OCI-LY1 (cell line): ENCODE data around the gene MYCBP2.

Source experiments
- H2AFZ ChIP-seq: fragments of 200-600 bp; sonication (generic), shearing (Covaris generic); 2 replicates; pipeline ENCODE4 v1.6.0; 2014; ENCODE audit warnings: antibody characterized with exemption, mild to moderate bottlenecking, low read length
- H3F3A ChIP-seq: fragments of 200-600 bp; sonication (generic), shearing (Covaris generic); 2 replicates; pipeline ENCODE4 v1.6.0; 2014; ENCODE audit warnings: mild to moderate bottlenecking, antibody characterized with exemption, low read length, moderate library complexity; ENCODE audit not compliant: insufficient read depth
- H3K27ac ChIP-seq: fragments of 200-600 bp; sonication (generic); 2 replicates; pipeline ENCODE4 v1.5.1; 2014; ENCODE audit warnings: low read length, mixed run types, mild to moderate bottlenecking, low read depth; ENCODE audit not compliant: poor library complexity, severe bottlenecking
- H3K27me3 ChIP-seq: fragments of 200-600 bp; sonication (generic); 2 replicates; pipeline ENCODE4 v1.6.0; 2014; ENCODE audit warnings: antibody characterized with exemption, mild to moderate bottlenecking, low read length, moderate library complexity; ENCODE audit not compliant: insufficient read depth
- H3K36me3 ChIP-seq: fragments of 200-600 bp; sonication (generic); 2 replicates; pipeline ENCODE4 v1.6.1; 2014; ENCODE audit warnings: mild to moderate bottlenecking, antibody characterized with exemption, low read length, moderate library complexity, mixed read lengths; ENCODE audit not compliant: insufficient read depth
- H3K4me1 ChIP-seq: fragments of 200-600 bp; sonication (generic); 2 replicates; pipeline ENCODE4 v1.5.1; 2014; ENCODE audit warnings: mild to moderate bottlenecking, low read length, moderate library complexity; ENCODE audit not compliant: insufficient read depth, severe bottlenecking
- H3K4me2 ChIP-seq: fragments of 200-600 bp; sonication (generic), shearing (Covaris generic); 2 replicates; pipeline ENCODE4 v1.6.1; 2014; ENCODE audit warnings: low read length
- H3K4me3 ChIP-seq: fragments of 200-600 bp; sonication (generic); 2 replicates; pipeline ENCODE4 v1.5.1; 2014; ENCODE audit warnings: low read length, low read depth, mild to moderate bottlenecking, mixed read lengths; ENCODE audit not compliant: poor library complexity, severe bottlenecking
- H3K79me2 ChIP-seq: fragments of 200-600 bp; shearing (Covaris generic); 2 replicates; pipeline ENCODE4 v1.6.1; 2016; ENCODE audit warnings: mixed run types, low read length, mixed read lengths; ENCODE audit not compliant: insufficient read depth
- H3K9ac ChIP-seq: fragments of 200-600 bp; sonication (generic), shearing (Covaris generic); 2 replicates; pipeline ENCODE4 v1.6.1; 2014; ENCODE audit warnings: mild to moderate bottlenecking, low read length, mixed read lengths
- H3K9me2 ChIP-seq: fragments of 200-600 bp; sonication (generic), shearing (Covaris generic); 2 replicates; pipeline ENCODE4 v1.6.1; 2014; ENCODE audit warnings: low read depth, mild to moderate bottlenecking, low read length, mixed read lengths
- H3K9me3 ChIP-seq: fragments of 200-600 bp; shearing (Covaris generic); 2 replicates; pipeline ENCODE4 v1.6.1; 2014; ENCODE audit warnings: low read length, mixed read lengths
- H4K20me1 ChIP-seq: fragments of 200-600 bp; sonication (generic), shearing (Covaris generic); 2 replicates; pipeline ENCODE4 v1.6.0; 2016; ENCODE audit warnings: mild to moderate bottlenecking, low read length; ENCODE audit not compliant: insufficient read depth
- CTCF ChIP-seq: fragments of 200-600 bp; sonication (generic), shearing (Covaris generic); IDR thresholded peaks from 2 replicates; pipeline ENCODE4 v1.5.1; 2017; ENCODE audit warnings: mild to moderate bottlenecking, antibody characterized with exemption, low read length, moderate library complexity, mixed read lengths
- EZH2 ChIP-seq: fragments of 200-600 bp; sonication (generic), shearing (Covaris generic); IDR thresholded peaks from 2 replicates; pipeline ENCODE4 v1.8.0; 2017; ENCODE audit warnings: borderline replicate concordance, mixed run types, mild to moderate bottlenecking, antibody characterized with exemption, low read length, moderate library complexity, mixed read lengths

Gene MYCBP2

GRCh38 chr13:77313923-77314322 lies 13.0 kb downstream of the MYCBP2 start:
- 0 out of 2 replicates have a peak, but pooled peaks cover 4% of the 10 kb centered on the region for H3K36me3 ChIP-seq
- no peak overlapping the region for H2AFZ ChIP-seq
- no peaks in the 10 kb centered on the region for H3F3A ChIP-seq
- H3K9me3 ChIP-seq: no peaks in the 10 kb centered on the region
- H3K9me2 ChIP-seq: no peaks in the 10 kb centered on the region
- H3K9ac ChIP-seq: no peak overlapping the region
- peaks cover 100% of the 10 kb centered on the region for H3K79me2 ChIP-seq
- H3K27me3 ChIP-seq: no peaks in the 10 kb centered on the region
- peaks cover 56% of the 10 kb centered on the region for H3K4me1 ChIP-seq
- no peak overlapping the region for H3K4me3 ChIP-seq
- TF ChIP-seq CTCF: no peak
- no peak for TF ChIP-seq EZH2
- no peaks in the 10 kb centered on the region for H4K20me1 ChIP-seq
- no peak overlapping the region for H3K27ac ChIP-seq
- H3K4me2 ChIP-seq: no peak overlapping the region

- H3K4me3 ChIP-seq: no peak overlapping the region
- TF ChIP-seq EZH2 (no peak), CTCF (no peak)
- H3K9ac ChIP-seq: no peak overlapping the region
- H3K79me2 ChIP-seq: peaks cover 100% of the 10 kb centered on the region
- H3K4me1 ChIP-seq: peaks cover 60% of the 10 kb centered on the region
- H3K27me3 ChIP-seq: no peaks in the 10 kb centered on the region
- H2AFZ ChIP-seq: no peak overlapping the region
- H3K9me3 ChIP-seq: no peaks in the 10 kb centered on the region
- H3K9me2 ChIP-seq: no peaks in the 10 kb centered on the region
- no peaks in the 10 kb centered on the region; the same call in 1 of the 2 replicates for H4K20me1 ChIP-seq
- no peak overlapping the region for H3K27ac ChIP-seq
- H3K4me2 ChIP-seq: peak overlapping the region; percentile 1; the same call in 1 of the 2 replicates
- H3F3A ChIP-seq: no peaks in the 10 kb centered on the region
- 0 out of 2 replicates have a peak, but pooled peaks cover 1% of the 10 kb centered on the region for H3K36me3 ChIP-seq
Measured at GRCh38 chr13:77312311-77312710, 14.6 kb downstream of the MYCBP2 start.

GRCh38 chr13:77310579-77311279 lies 16.2 kb downstream of the MYCBP2 start:
- Histone ChIP-seq H3K9me3 (no peaks in the 10 kb centered on the region), H3F3A (no peaks in the 10 kb centered on the region), H4K20me1 (no peaks in the 10 kb centered on the region; the same call in 1 of the 2 replicates), H2AFZ (no peak overlapping the region), H3K9me2 (no peaks in the 10 kb centered on the region), H3K36me3 (no peaks in the 10 kb centered on the region), H3K27ac (no peak overlapping the region), H3K9ac (no peak overlapping the region), H3K4me1 (peaks cover 73% of the 10 kb centered on the region), H3K79me2 (peaks cover 100% of the 10 kb centered on the region), H3K27me3 (no peaks in the 10 kb centered on the region), H3K4me3 (no peak overlapping the region), H3K4me2 (peak overlapping the region; percentile 16; the same call in 1 of the 2 replicates)
- no peak for TF ChIP-seq CTCF
- TF ChIP-seq EZH2: no peak
